Panc1 (cell line): Measurements from ENCODE around the gene CHSY1. TPM values are rescaled to one million over a fixed set of nuclear protein-coding genes. Genes with fewer than 3 reads are reported as not detected.

ENCODE experiments used
- ATAC-seq: fragments of 200-7000 bp; cut with Tn5 transposase; 2 replicates; pipeline ENCODE4 v1.9.1; 2020; ENCODE audit warnings: mild to moderate bottlenecking, moderate library complexity
- BruUV-seq: library from RNA; stranded (reverse); fragments of 400-500 nt; replicated peaks from 2 replicates; lab custom pipeline; 2021; lab: Mats Ljungman, UMichigan
- CTCF ChIA-PET: fragments of 300-600 bp; sonication (Branson Sonifier 250); formaldehyde crosslinking; loops from one replicate; lab custom pipeline; 2022; ENCODE audit warnings: antibody characterized with exemption; lab: Charles Lee
- POLR2A ChIA-PET: fragments of 300-600 bp; sonication (Branson Sonifier 250); formaldehyde crosslinking; loops from one replicate; lab custom pipeline; 2022; ENCODE audit warnings: antibody characterized with exemption; lab: Charles Lee
- DNase-seq: peaks from one replicate; pipeline ENCODE4 v3.0.0-alpha.2; 2010; ENCODE audit warnings: low read depth, low spot score
- H3K27ac ChIP-seq: 2 replicates; pipeline ENCODE4 v1.5.1; 2011; ENCODE audit warnings: mild to moderate bottlenecking, low read length, inconsistent platforms
- H3K27me3 ChIP-seq: fragments of 200-500 bp; sonication (Bioruptor generic); 2 replicates; pipeline ENCODE4 v1.6.0; 2014; ENCODE audit warnings: low read length, inconsistent platforms; ENCODE audit not compliant: control insufficient read depth, insufficient read depth
- H3K36me3 ChIP-seq: fragments of 200-500 bp; sonication (Bioruptor generic); 2 replicates; pipeline ENCODE4 v1.5.1; 2014; ENCODE audit warnings: inconsistent platforms, mild to moderate bottlenecking, low read length, moderate library complexity; ENCODE audit not compliant: control insufficient read depth, insufficient read depth
- H3K4me1 ChIP-seq: 2 replicates; pipeline ENCODE4 v1.5.1; 2011; ENCODE audit warnings: inconsistent platforms, mild to moderate bottlenecking, low read length, moderate library complexity; ENCODE audit not compliant: control insufficient read depth, insufficient read depth
- H3K4me3 ChIP-seq, 2 experiments: 2 replicates each; pipeline ENCODE4 v1.5.1; 2011 to 2012; ENCODE audit warnings: low read depth in 2 of 2, low read length in 2 of 2, mild to moderate bottlenecking in 2 of 2, inconsistent platforms in 1 of 2, moderate library complexity in 1 of 2
- H3K9me3 ChIP-seq: fragments of 200-500 bp; sonication (Bioruptor generic); 2 replicates; pipeline ENCODE4 v1.5.1; 2014; ENCODE audit warnings: low read depth, mild to moderate bottlenecking, inconsistent platforms, low read length, moderate library complexity; ENCODE audit not compliant: control insufficient read depth, insufficient read depth
- POLR2AphosphoS5 ChIP-seq: IDR thresholded peaks from 2 replicates; pipeline ENCODE4 v1.6.1; 2012; ENCODE audit warnings: mild to moderate bottlenecking, low read depth, low read length, moderate library complexity
- SIN3A ChIP-seq: IDR thresholded peaks from 2 replicates; pipeline ENCODE4 v1.6.1; 2012; ENCODE audit warnings: low read depth, mild to moderate bottlenecking, low read length, moderate library complexity, borderline replicate concordance; ENCODE audit not compliant: insufficient read depth
- TCF7L2 ChIP-seq: IDR thresholded peaks from 2 replicates; pipeline ENCODE4 v1.6.1; 2011; ENCODE audit warnings: mild to moderate bottlenecking, low read depth, low read length, inconsistent platforms
- in situ Hi-C: cut with HindIII; loops from 2 replicates; pipeline ENCODE4 v1.10.0; 2016; ENCODE audit warnings: low sequenced_read_pairs, low pct_unique_long_range_greater_than_20kb
- intact Hi-C: fragments of 100-400 bp; cut with micrococcal nuclease; formaldehyde crosslinking; loops from one replicate; pipeline ENCODE4 v1.10.0; 2022; ENCODE audit not compliant: unreplicated experiment
- total RNA-seq: library from RNA; stranded (reverse); gene quantifications from one replicate; pipeline ENCODE4 v1.2.1, GENCODE V29; 2021; ENCODE audit not compliant: unreplicated experiment
- TF ChIP-seq, protein P1 (sequence below): fragments of 450-650 bp; IDR thresholded peaks from 2 replicates; pipeline ENCODE4 v1.5.1; 2017; ENCODE audit warnings: mild to moderate bottlenecking
- TF ChIP-seq, protein P2 (sequence below), 2 experiments: IDR thresholded peaks; 2 replicates each; pipeline ENCODE4 v1.6.1; 2011 to 2012; ENCODE audit warnings: low read depth in 2 of 2, control low read depth in 1 of 2, low read length in 1 of 2, mild to moderate bottlenecking in 1 of 2, moderate library complexity in 1 of 2; ENCODE audit not compliant: insufficient read depth in 1 of 2

The CHSY1 gene
- total RNA-seq, 1 experiment from 2014 or later: 50.8 TPM

GRCh38 chr15:101258238-101259144, 6.6 kb upstream of the CHSY1 start:
- Histone ChIP-seq H3K4me1 (peaks cover 14% of the 10 kb centered on the region), H3K9me3 (no peaks in the 10 kb centered on the region), H3K4me3 (peak overlapping the region in 1 of 2 experiments; percentile 12; a peak in 1 of 4 replicates), H3K27me3 (no peaks in the 10 kb centered on the region), H3K36me3 (no peaks in the 10 kb centered on the region), H3K27ac (no peak overlapping the region)
- intact Hi-C loops: loop anchor here (1.0 to 10.0 kb wide), 3 partner anchors 169 to 344 kb away; partner anchors contain the start of gene LRRK1
- no peak for TF ChIP-seq TCF7L2
- TF ChIP-seq, protein P1, sequence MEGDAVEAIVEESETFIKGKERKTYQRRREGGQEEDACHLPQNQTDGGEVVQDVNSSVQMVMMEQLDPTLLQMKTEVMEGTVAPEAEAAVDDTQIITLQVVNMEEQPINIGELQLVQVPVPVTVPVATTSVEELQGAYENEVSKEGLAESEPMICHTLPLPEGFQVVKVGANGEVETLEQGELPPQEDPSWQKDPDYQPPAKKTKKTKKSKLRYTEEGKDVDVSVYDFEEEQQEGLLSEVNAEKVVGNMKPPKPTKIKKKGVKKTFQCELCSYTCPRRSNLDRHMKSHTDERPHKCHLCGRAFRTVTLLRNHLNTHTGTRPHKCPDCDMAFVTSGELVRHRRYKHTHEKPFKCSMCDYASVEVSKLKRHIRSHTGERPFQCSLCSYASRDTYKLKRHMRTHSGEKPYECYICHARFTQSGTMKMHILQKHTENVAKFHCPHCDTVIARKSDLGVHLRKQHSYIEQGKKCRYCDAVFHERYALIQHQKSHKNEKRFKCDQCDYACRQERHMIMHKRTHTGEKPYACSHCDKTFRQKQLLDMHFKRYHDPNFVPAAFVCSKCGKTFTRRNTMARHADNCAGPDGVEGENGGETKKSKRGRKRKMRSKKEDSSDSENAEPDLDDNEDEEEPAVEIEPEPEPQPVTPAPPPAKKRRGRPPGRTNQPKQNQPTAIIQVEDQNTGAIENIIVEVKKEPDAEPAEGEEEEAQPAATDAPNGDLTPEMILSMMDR: peak; percentile 84
- ChIA-PET CTCF (interaction anchor here (0.7 to 1.4 kb wide), 6 partner anchors 59 to 1995 kb away, joined by 3 to 5 read pairs (median 4); no protein-coding TSS in a partner anchor), POLR2A (no interaction called here)
- no TSS peak for BruUV-seq
- peak; percentile 85 for ATAC-seq
- peak; percentile 38 for DNase-seq
- in situ Hi-C loops: no loop called here

DNA sequence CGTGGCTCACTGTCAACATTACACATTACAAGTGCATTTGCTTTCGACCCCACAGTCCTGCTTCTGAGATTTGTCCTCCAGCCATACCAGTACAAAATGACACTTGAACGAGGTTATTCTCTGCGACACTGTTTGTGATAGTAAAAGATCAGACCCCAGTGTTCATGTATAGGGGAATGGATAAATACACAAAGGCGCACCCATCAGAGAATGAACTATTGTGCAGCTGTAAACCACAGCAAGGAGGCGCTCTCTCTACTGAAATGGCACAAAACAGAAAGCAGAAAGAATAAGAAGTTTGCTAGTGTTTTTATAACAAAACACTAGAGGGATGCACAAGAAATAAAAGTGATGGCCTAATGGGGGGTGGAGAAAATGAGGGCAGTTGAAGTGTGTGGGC, 4.9 kb upstream of the CHSY1 start:
- Histone ChIP-seq H3K36me3 (no peaks in the 10 kb centered on the region; the same call in 1 of the 2 replicates), H3K4me3 (no peak overlapping the region), H3K27ac (no peak overlapping the region), H3K9me3 (no peaks in the 10 kb centered on the region), H3K4me1 (peaks cover 22% of the 10 kb centered on the region), H3K27me3 (no peaks in the 10 kb centered on the region)
- in situ Hi-C loops: no loop called here
- no peak for TF ChIP-seq SIN3A
- TF ChIP-seq, protein P1: peak; percentile 62
- CTCF ChIA-PET: no interaction called here
- intact Hi-C loops: loop anchor here (10.0 kb wide), 1 partner anchor 342 kb away; the partner anchor contains the start of gene LRRK1
- BruUV-seq: no TSS peak
- ATAC-seq (no peak), DNase-seq (no peak)
- POLR2A ChIA-PET: no interaction called here

DNA sequence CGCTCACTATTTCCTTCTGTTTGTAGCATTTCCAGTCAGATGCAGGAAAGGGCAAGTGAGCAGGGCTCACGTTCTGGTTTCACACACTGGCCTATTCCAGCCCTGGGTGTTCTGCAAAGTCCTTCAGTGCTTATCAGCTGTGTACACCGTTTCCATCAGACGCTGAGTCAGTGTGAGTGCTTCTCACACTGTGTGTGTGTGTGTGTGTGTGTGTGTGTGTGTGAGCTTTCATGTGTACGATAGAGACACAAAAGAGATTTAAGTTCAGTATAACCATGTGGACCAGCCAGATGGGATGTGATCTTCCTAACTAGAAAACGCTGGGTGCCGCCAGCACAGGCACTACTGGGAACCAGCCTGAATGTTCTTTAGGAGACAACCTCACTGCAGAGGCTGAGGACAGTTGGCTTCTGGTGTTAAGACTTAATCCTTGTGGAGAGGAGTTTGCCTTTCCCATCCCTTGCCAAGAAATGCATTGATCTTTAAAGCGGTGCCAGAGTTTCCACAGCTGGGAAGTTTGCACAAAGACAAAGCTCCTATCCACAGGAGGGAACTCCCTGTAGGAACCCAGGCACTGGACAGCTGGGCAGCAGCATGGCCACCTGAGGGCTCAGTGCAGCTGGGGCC, 3.9 kb upstream of the CHSY1 start:
- no peak for DNase-seq
- intact Hi-C loops: loop anchor here (10.0 kb wide), 1 partner anchor 341 kb away; the partner anchor contains the start of gene LRRK1

More for the DNA sequence above, 3.9 kb upstream of the CHSY1 start:
- ChIA-PET POLR2A (no interaction called here), CTCF (no interaction called here)
- no peak overlapping the region for H3K4me3 ChIP-seq
- TF ChIP-seq, protein P1: no peak
- TF ChIP-seq, protein P2, sequence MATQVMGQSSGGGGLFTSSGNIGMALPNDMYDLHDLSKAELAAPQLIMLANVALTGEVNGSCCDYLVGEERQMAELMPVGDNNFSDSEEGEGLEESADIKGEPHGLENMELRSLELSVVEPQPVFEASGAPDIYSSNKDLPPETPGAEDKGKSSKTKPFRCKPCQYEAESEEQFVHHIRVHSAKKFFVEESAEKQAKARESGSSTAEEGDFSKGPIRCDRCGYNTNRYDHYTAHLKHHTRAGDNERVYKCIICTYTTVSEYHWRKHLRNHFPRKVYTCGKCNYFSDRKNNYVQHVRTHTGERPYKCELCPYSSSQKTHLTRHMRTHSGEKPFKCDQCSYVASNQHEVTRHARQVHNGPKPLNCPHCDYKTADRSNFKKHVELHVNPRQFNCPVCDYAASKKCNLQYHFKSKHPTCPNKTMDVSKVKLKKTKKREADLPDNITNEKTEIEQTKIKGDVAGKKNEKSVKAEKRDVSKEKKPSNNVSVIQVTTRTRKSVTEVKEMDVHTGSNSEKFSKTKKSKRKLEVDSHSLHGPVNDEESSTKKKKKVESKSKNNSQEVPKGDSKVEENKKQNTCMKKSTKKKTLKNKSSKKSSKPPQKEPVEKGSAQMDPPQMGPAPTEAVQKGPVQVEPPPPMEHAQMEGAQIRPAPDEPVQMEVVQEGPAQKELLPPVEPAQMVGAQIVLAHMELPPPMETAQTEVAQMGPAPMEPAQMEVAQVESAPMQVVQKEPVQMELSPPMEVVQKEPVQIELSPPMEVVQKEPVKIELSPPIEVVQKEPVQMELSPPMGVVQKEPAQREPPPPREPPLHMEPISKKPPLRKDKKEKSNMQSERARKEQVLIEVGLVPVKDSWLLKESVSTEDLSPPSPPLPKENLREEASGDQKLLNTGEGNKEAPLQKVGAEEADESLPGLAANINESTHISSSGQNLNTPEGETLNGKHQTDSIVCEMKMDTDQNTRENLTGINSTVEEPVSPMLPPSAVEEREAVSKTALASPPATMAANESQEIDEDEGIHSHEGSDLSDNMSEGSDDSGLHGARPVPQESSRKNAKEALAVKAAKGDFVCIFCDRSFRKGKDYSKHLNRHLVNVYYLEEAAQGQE (IDR thresholded peaks at IDR 0.05; ENCODE audit: insufficient read depth in 1 of 2, low read depth in 2 of 2, low read length in 1 of 2): no peak
- no peak for TF ChIP-seq POLR2AphosphoS5
- TF ChIP-seq SIN3A: no peak
- no peaks in the 10 kb centered on the region for H3K9me3 ChIP-seq
- H3K4me1 ChIP-seq: peaks cover 22% of the 10 kb centered on the region
- in situ Hi-C loops: no loop called here
- no TSS peak for BruUV-seq
- ATAC-seq: no peak
- no peaks in the 10 kb centered on the region for H3K27me3 ChIP-seq
- H3K36me3 ChIP-seq: no peaks in the 10 kb centered on the region; the same call in 1 of the 2 replicates
- H3K27ac ChIP-seq: peak overlapping the region; percentile 37; the same call in 1 of the 2 replicates
